GM23338 (cell line): Measurements from ENCODE around the gene PGBD2. TPM values are rescaled to one million over a fixed set of nuclear protein-coding genes. Genes with fewer than 3 reads are reported as not detected.

Experiments
- ATAC-seq: fragments of 200-7000 bp; cut with Tn5 transposase; 3 replicates; pipeline ENCODE4 v1.9.1; 2020
- DNase-seq: peaks from one replicate; pipeline ENCODE4 v3.0.0-alpha.2; 2015; ENCODE audit warnings: low spot score
- H2AFZ ChIP-seq: fragments of 200-600 bp; sonication (generic); 2 replicates; pipeline ENCODE4 v1.8.0; 2016; ENCODE audit warnings: antibody characterized with exemption, mild to moderate bottlenecking, moderate library complexity
- H3F3A ChIP-seq: fragments of 200-600 bp; sonication (generic); replicated peaks from 2 replicates; pipeline ENCODE4 v1.8.0; 2017; ENCODE audit warnings: antibody characterized with exemption, mixed run types, low read depth
- H3K27ac ChIP-seq: fragments of 200-600 bp; sonication (generic); 2 replicates; pipeline ENCODE4 v1.6.1; 2016; ENCODE audit warnings: low read depth
- H3K27me3 ChIP-seq: fragments of 200-600 bp; sonication (generic); 2 replicates; pipeline ENCODE4 v1.8.0; 2016; ENCODE audit warnings: mild to moderate bottlenecking, mixed run types, moderate library complexity; ENCODE audit not compliant: insufficient read depth
- H3K36me3 ChIP-seq: fragments of 200-600 bp; sonication (generic); 2 replicates; pipeline ENCODE4 v1.8.0; 2016; ENCODE audit warnings: mild to moderate bottlenecking; ENCODE audit not compliant: insufficient read depth
- H3K4me1 ChIP-seq: fragments of 200-600 bp; sonication (generic); 2 replicates; pipeline ENCODE4 v1.8.0; 2016; ENCODE audit warnings: mild to moderate bottlenecking, moderate library complexity; ENCODE audit not compliant: insufficient read depth
- H3K4me2 ChIP-seq: fragments of 200-600 bp; sonication (generic); 2 replicates; pipeline ENCODE4 v1.7.1; 2017; ENCODE audit warnings: mixed run types
- H3K4me3 ChIP-seq: fragments of 200-600 bp; sonication (generic); 2 replicates; pipeline ENCODE4 v1.6.1; 2016; ENCODE audit warnings: mixed run types
- H3K79me2 ChIP-seq: fragments of 200-600 bp; sonication (generic); replicated peaks from 2 replicates; pipeline ENCODE4 v1.8.0; 2017; ENCODE audit warnings: mild to moderate bottlenecking; ENCODE audit not compliant: insufficient read depth
- H3K9me2 ChIP-seq: fragments of 200-600 bp; sonication (generic); 2 replicates; pipeline ENCODE4 v1.8.0; 2017; ENCODE audit not compliant: insufficient read depth
- H4K20me1 ChIP-seq: fragments of 200-600 bp; sonication (generic); replicated peaks from 2 replicates; pipeline ENCODE4 v1.8.0; 2017; ENCODE audit warnings: mild to moderate bottlenecking; ENCODE audit not compliant: insufficient read depth
- H3K27ac Mint-ChIP-seq: 2 replicates; pipeline ENCODE4 v1.8.0; 2020; ENCODE audit warnings: inconsistent platforms, mild to moderate bottlenecking, moderate library complexity, mixed read lengths
- H3K27me3 Mint-ChIP-seq: 3 replicates; pipeline ENCODE4 v1.8.0; 2022; ENCODE audit warnings: low read depth, mild to moderate bottlenecking, moderate library complexity, mixed read lengths, inconsistent platforms; ENCODE audit not compliant: insufficient read depth, poor library complexity
- H3K36me3 Mint-ChIP-seq: 3 replicates; pipeline ENCODE4 v1.8.0; 2021; ENCODE audit warnings: low read depth, mild to moderate bottlenecking, inconsistent platforms, moderate library complexity, mixed read lengths
- H3K4me1 Mint-ChIP-seq: 3 replicates; pipeline ENCODE4 v1.8.0; 2020; ENCODE audit warnings: mild to moderate bottlenecking, inconsistent platforms, mixed read lengths
- H3K4me3 Mint-ChIP-seq: 3 replicates; pipeline ENCODE4 v1.8.0; 2021; ENCODE audit warnings: moderate library complexity, mild to moderate bottlenecking, inconsistent platforms, mixed read lengths
- H3K9me3 Mint-ChIP-seq: 3 replicates; pipeline ENCODE4 v1.8.0; 2020; ENCODE audit warnings: moderate library complexity, mild to moderate bottlenecking, inconsistent platforms, mixed read lengths
- CREB1 ChIP-seq: fragments of 250-450 bp; sonication (Bioruptor Pico); IDR thresholded peaks from 2 replicates; pipeline ENCODE4 v1.5.0; 2020; ENCODE audit warnings: low read depth, mild to moderate bottlenecking, moderate library complexity
- EZH2 ChIP-seq: fragments of 200-600 bp; sonication (generic); IDR thresholded peaks from one replicate; pipeline ENCODE4 v1.8.0; 2017; ENCODE audit warnings: antibody characterized with exemption, mild to moderate bottlenecking, low read depth; ENCODE audit not compliant: unreplicated experiment
- EZH2phosphoT487 ChIP-seq: fragments of 200-600 bp; sonication (generic); IDR thresholded peaks from one replicate; pipeline ENCODE4 v1.8.1; 2018; ENCODE audit warnings: antibody characterized with exemption; ENCODE audit not compliant: unreplicated experiment
- JUNB ChIP-seq: IDR thresholded peaks from one replicate; pipeline ENCODE4 v1.6.1; 2016; ENCODE audit warnings: antibody characterized with exemption; ENCODE audit not compliant: unreplicated experiment
- POLR2AphosphoS5 ChIP-seq: IDR thresholded peaks from 2 replicates; pipeline ENCODE4 v1.6.1; 2016; ENCODE audit warnings: antibody characterized with exemption, low read depth
- STAT1 ChIP-seq: IDR thresholded peaks from one replicate; pipeline ENCODE4 v1.6.1; 2016; ENCODE audit warnings: antibody characterized with exemption; ENCODE audit not compliant: unreplicated experiment
- ZNF331 ChIP-seq: fragments of 250-450 bp; sonication (Bioruptor Pico); IDR thresholded peaks from 2 replicates; pipeline ENCODE4 v1.5.0; 2020; ENCODE audit warnings: low read depth, mild to moderate bottlenecking, moderate library complexity
- polyA plus RNA-seq: library from polyadenylated mRNA; unstranded; fragments of >200 nt; fragmentation: Nextera tagmentation; extraction: Ambion mirVana; gene quantifications from 2 replicates; pipeline ENCODE4 v1.2.1, GENCODE V29; 2016
- total RNA-seq: library from RNA; depleted of rRNA; stranded (reverse); fragments of >200 nt; shearing (Covaris generic); gene quantifications from 2 replicates; pipeline ENCODE4 v1.2.3, GENCODE V29; 2014
- TF ChIP-seq, protein P1 (sequence below): IDR thresholded peaks from one replicate; pipeline ENCODE4 v1.6.1; 2018; ENCODE audit warnings: antibody characterized with exemption; ENCODE audit not compliant: unreplicated experiment
- TF ChIP-seq, protein P2 (sequence below), 2 experiments: fragments of 200-600 bp in 1 of 2; sonication (generic) in 1 of 2; conservative IDR thresholded peaks; 2 replicates each; pipeline versions ENCODE4 v1.5.1 to v1.6.1; 2016 to 2017; ENCODE audit warnings: antibody characterized with exemption in 2 of 2, low read depth in 2 of 2, mild to moderate bottlenecking in 2 of 2, moderate library complexity in 1 of 2
- TF ChIP-seq, protein P3 (sequence below): IDR thresholded peaks from 2 replicates; pipeline ENCODE4 v1.6.1; 2016; ENCODE audit warnings: antibody characterized with exemption

Gene PGBD2
- total and polyA plus RNA-seq, 2 experiments from 2014 or later = 4.8 to 10.2 TPM

DNA sequence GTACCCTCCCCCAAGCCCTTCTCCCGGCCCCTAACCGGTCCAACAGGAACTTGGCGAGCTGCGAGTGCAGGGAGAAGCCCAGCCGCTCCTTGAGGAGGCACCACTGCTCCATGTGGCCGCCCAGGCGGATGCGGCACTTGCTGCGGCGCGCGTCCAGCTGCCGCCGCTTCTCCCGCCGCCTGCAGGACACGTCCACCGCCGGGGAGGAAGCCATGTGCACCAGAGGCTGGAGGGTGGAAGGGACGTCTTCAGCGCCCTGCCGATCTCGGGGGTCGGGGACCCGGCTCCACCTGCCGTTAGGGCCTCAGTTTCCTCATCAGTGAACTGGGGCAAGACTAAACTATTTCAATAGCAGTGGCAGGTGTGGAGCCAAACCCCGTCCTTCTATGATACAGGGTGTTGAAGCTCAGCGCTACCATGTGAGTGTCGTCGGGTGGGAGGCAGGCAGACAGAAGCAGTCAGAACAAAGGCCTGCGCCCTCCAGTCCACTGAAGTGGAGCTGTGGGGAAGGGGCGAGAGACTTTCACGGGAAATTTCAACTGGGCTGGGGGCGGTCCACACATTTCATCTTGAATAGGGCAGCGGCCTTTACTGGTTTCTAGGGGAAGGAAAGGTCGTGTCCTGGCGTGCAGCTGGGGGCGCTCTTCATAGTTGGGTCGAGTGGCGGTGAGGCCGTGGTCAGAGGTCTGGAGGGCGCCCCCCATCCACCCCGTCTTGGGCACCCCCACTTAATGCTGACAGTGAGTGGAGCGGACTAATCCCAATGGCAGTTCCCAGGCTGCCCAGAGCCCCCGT, 47.7 kb upstream of the PGBD2 start:
- H3K4me1 ChIP-seq = peaks cover 22% of the 10 kb centered on the region
- no peaks in the 10 kb centered on the region for H3K9me2 ChIP-seq
- peak overlapping the region; percentile 97 for H3K27ac Mint-ChIP-seq
- peaks cover 20% of the 10 kb centered on the region for H3K27me3 Mint-ChIP-seq
- peak overlapping the region; percentile 88 for H3K27ac ChIP-seq
- H3K4me3 Mint-ChIP-seq = peak overlapping the region; percentile 89
- DNase-seq = peak; percentile 89
- peak; percentile 79 for ATAC-seq
- H3F3A ChIP-seq = 0 out of 2 replicates have a peak, but pooled peaks cover 8% of the 10 kb centered on the region
- H3K4me3 ChIP-seq = peak overlapping the region; percentile 89
- peaks cover 16% of the 10 kb centered on the region for H3K36me3 ChIP-seq
- TF ChIP-seq STAT1 (no peak), EZH2phosphoT487 (no peak), JUNB (no peak), EZH2 (no peak), POLR2AphosphoS5 (peak; percentile 66), CREB1 (CRISPR knock-in tag) (peak; percentile 44; the same call in 1 of the 2 replicates), ZNF331 (CRISPR knock-in tag) (no peak)
- TF ChIP-seq, protein P1, sequence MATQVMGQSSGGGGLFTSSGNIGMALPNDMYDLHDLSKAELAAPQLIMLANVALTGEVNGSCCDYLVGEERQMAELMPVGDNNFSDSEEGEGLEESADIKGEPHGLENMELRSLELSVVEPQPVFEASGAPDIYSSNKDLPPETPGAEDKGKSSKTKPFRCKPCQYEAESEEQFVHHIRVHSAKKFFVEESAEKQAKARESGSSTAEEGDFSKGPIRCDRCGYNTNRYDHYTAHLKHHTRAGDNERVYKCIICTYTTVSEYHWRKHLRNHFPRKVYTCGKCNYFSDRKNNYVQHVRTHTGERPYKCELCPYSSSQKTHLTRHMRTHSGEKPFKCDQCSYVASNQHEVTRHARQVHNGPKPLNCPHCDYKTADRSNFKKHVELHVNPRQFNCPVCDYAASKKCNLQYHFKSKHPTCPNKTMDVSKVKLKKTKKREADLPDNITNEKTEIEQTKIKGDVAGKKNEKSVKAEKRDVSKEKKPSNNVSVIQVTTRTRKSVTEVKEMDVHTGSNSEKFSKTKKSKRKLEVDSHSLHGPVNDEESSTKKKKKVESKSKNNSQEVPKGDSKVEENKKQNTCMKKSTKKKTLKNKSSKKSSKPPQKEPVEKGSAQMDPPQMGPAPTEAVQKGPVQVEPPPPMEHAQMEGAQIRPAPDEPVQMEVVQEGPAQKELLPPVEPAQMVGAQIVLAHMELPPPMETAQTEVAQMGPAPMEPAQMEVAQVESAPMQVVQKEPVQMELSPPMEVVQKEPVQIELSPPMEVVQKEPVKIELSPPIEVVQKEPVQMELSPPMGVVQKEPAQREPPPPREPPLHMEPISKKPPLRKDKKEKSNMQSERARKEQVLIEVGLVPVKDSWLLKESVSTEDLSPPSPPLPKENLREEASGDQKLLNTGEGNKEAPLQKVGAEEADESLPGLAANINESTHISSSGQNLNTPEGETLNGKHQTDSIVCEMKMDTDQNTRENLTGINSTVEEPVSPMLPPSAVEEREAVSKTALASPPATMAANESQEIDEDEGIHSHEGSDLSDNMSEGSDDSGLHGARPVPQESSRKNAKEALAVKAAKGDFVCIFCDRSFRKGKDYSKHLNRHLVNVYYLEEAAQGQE = peak; percentile 19
- TF ChIP-seq, protein P2, sequence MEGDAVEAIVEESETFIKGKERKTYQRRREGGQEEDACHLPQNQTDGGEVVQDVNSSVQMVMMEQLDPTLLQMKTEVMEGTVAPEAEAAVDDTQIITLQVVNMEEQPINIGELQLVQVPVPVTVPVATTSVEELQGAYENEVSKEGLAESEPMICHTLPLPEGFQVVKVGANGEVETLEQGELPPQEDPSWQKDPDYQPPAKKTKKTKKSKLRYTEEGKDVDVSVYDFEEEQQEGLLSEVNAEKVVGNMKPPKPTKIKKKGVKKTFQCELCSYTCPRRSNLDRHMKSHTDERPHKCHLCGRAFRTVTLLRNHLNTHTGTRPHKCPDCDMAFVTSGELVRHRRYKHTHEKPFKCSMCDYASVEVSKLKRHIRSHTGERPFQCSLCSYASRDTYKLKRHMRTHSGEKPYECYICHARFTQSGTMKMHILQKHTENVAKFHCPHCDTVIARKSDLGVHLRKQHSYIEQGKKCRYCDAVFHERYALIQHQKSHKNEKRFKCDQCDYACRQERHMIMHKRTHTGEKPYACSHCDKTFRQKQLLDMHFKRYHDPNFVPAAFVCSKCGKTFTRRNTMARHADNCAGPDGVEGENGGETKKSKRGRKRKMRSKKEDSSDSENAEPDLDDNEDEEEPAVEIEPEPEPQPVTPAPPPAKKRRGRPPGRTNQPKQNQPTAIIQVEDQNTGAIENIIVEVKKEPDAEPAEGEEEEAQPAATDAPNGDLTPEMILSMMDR (conservative IDR thresholded peaks at IDR 0.05; ENCODE audit: low read depth in 2 of 2) = peak; percentile 49 to 68
- TF ChIP-seq, protein P3, sequence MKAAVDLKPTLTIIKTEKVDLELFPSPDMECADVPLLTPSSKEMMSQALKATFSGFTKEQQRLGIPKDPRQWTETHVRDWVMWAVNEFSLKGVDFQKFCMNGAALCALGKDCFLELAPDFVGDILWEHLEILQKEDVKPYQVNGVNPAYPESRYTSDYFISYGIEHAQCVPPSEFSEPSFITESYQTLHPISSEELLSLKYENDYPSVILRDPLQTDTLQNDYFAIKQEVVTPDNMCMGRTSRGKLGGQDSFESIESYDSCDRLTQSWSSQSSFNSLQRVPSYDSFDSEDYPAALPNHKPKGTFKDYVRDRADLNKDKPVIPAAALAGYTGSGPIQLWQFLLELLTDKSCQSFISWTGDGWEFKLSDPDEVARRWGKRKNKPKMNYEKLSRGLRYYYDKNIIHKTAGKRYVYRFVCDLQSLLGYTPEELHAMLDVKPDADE = 0 out of 2 replicates have a peak, but pooled peaks have one; percentile 21
- no peaks in the 10 kb centered on the region for H4K20me1 ChIP-seq
- H3K27me3 ChIP-seq = peaks cover 26% of the 10 kb centered on the region
- H3K79me2 ChIP-seq = no peaks in the 10 kb centered on the region; the same call in 1 of the 2 replicates
- H3K36me3 Mint-ChIP-seq = peaks cover 7% of the 10 kb centered on the region; the same call in 2 of the 3 replicates
- H3K9me3 Mint-ChIP-seq = no peaks in the 10 kb centered on the region; the same call in 1 of the 3 replicates
- peaks cover 21% of the 10 kb centered on the region for H3K4me1 Mint-ChIP-seq
- H3K4me2 ChIP-seq = peak overlapping the region; percentile 98
- peak overlapping the region; percentile 90 for H2AFZ ChIP-seq
